WTC11 (cell line): ENCODE data around the gene P2RY12. TPM values are rescaled to one million over a fixed set of nuclear protein-coding genes. Genes with fewer than 3 reads are reported as not detected.
A peak's percentile ranks its signal among the peaks of the same experiment; 100 is the strongest.

Source experiments
- ATAC-seq: fragments of 200-7000 bp; cut with Tn5 transposase; 2 replicates; pipeline ENCODE4 v1.10.0; 2021; ENCODE audit warnings: mild to moderate bottlenecking, moderate library complexity
- CTCF ChIA-PET: fragments of 300-600 bp; sonication (Branson Sonifier 250); formaldehyde crosslinking; loops from one replicate; lab custom pipeline; 2021; ENCODE audit warnings: antibody characterized with exemption; lab: Charles Lee
- POLR2A ChIA-PET: fragments of 350-600 bp; sonication (Branson Sonifier 250); formaldehyde crosslinking; loops from one replicate; lab custom pipeline; 2021; ENCODE audit warnings: antibody characterized with exemption; lab: Charles Lee
- DNase-seq: peaks from one replicate; pipeline ENCODE4 v3.0.0; 2021; ENCODE audit warnings: low spot score
- H3K27ac Mint-ChIP-seq: 2 replicates; pipeline ENCODE4 v1.8.0; 2021; ENCODE audit warnings: mixed read lengths
- H3K27me3 Mint-ChIP-seq: 2 replicates; pipeline ENCODE4 v1.8.0; 2021; ENCODE audit warnings: low read depth, mild to moderate bottlenecking, moderate library complexity, mixed read lengths
- H3K36me3 Mint-ChIP-seq: 2 replicates; pipeline ENCODE4 v1.8.0; 2021; ENCODE audit warnings: mixed read lengths
- H3K4me1 Mint-ChIP-seq: 2 replicates; pipeline ENCODE4 v1.8.0; 2022; ENCODE audit warnings: mixed read lengths
- H3K4me3 Mint-ChIP-seq: 2 replicates; pipeline ENCODE4 v1.8.0; 2021; ENCODE audit warnings: mild to moderate bottlenecking, moderate library complexity, mixed read lengths
- H3K9me3 Mint-ChIP-seq: 2 replicates; pipeline ENCODE4 v1.8.0; 2021; ENCODE audit warnings: mixed read lengths
- ATF1 ChIP-seq: sonication (generic); formaldehyde crosslinking; IDR thresholded peaks from 2 replicates; pipeline ENCODE4 v1.8.1; 2023; ENCODE audit warnings: mild to moderate bottlenecking, moderate library complexity, missing genetic modification reagents
- ATF3 ChIP-seq: sonication (generic); formaldehyde crosslinking; conservative IDR thresholded peaks from 2 replicates; pipeline ENCODE4 v1.8.1; 2022; ENCODE audit warnings: mild to moderate bottlenecking, missing genetic modification reagents
- CREB1 ChIP-seq: sonication (generic); formaldehyde crosslinking; IDR thresholded peaks from 2 replicates; pipeline ENCODE4 v1.8.0; 2023; ENCODE audit warnings: mild to moderate bottlenecking, missing genetic modification reagents
- E2F1 ChIP-seq: sonication (generic); formaldehyde crosslinking; IDR thresholded peaks from 2 replicates; pipeline ENCODE4 v1.8.0; 2022; ENCODE audit warnings: mild to moderate bottlenecking, missing genetic modification reagents
- E2F5 ChIP-seq: sonication (generic); formaldehyde crosslinking; IDR thresholded peaks from 2 replicates; pipeline ENCODE4 v1.8.1; 2022; ENCODE audit warnings: mild to moderate bottlenecking, moderate library complexity, missing genetic modification reagents
- ELF4 ChIP-seq: sonication (generic); formaldehyde crosslinking; IDR thresholded peaks from 2 replicates; pipeline ENCODE4 v1.8.1; 2022; ENCODE audit warnings: low read depth, mild to moderate bottlenecking, moderate library complexity, missing genetic modification reagents
- ETV6 ChIP-seq: sonication (generic); formaldehyde crosslinking; IDR thresholded peaks from 2 replicates; pipeline ENCODE4 v1.8.1; 2022; ENCODE audit warnings: mild to moderate bottlenecking, missing genetic modification reagents
- FOXP1 ChIP-seq: sonication (generic); formaldehyde crosslinking; IDR thresholded peaks from 2 replicates; pipeline ENCODE4 v1.8.0; 2022; ENCODE audit warnings: missing genetic modification reagents, mild to moderate bottlenecking, moderate library complexity, borderline replicate concordance
- HMGA2 ChIP-seq: fragments of 250-450 bp; sonication (Bioruptor Pico); IDR thresholded peaks from 2 replicates; pipeline ENCODE4 v1.4.0; 2021; ENCODE audit warnings: mild to moderate bottlenecking, moderate library complexity
- IRF2 ChIP-seq: sonication (generic); formaldehyde crosslinking; IDR thresholded peaks from 2 replicates; pipeline ENCODE4 v1.8.0; 2022; ENCODE audit warnings: low read depth, missing genetic modification reagents, borderline replicate concordance
- JUN ChIP-seq: sonication (generic); formaldehyde crosslinking; IDR thresholded peaks from 2 replicates; pipeline ENCODE4 v1.8.0; 2023; ENCODE audit warnings: mild to moderate bottlenecking, missing genetic modification reagents
- KAT7 ChIP-seq: sonication (generic); formaldehyde crosslinking; IDR thresholded peaks from 2 replicates; pipeline ENCODE4 v1.8.1; 2023; ENCODE audit warnings: missing genetic modification reagents, mild to moderate bottlenecking, borderline replicate concordance
- NFE2L1 ChIP-seq: sonication (generic); formaldehyde crosslinking; IDR thresholded peaks from 2 replicates; pipeline ENCODE4 v1.8.1; 2023; ENCODE audit warnings: missing genetic modification reagents
- NR3C1 ChIP-seq: sonication (generic); formaldehyde crosslinking; conservative IDR thresholded peaks from 2 replicates; pipeline ENCODE4 v1.8.1; 2023; ENCODE audit warnings: low read depth, mild to moderate bottlenecking, missing genetic modification reagents
- OVOL2 ChIP-seq: fragments of 250-450 bp; sonication (Bioruptor Pico); IDR thresholded peaks from 2 replicates; pipeline ENCODE4 v1.9.0; 2021; ENCODE audit warnings: mild to moderate bottlenecking, borderline replicate concordance
- PRDM15 ChIP-seq: sonication (generic); formaldehyde crosslinking; IDR thresholded peaks from 2 replicates; pipeline ENCODE4 v1.8.0; 2022; ENCODE audit warnings: missing genetic modification reagents
- SMAD4 ChIP-seq: sonication (generic); formaldehyde crosslinking; IDR thresholded peaks from 2 replicates; pipeline ENCODE4 v1.8.0; 2022; ENCODE audit warnings: mild to moderate bottlenecking, missing genetic modification reagents
- ZBTB21 ChIP-seq: sonication (generic); formaldehyde crosslinking; IDR thresholded peaks from 2 replicates; pipeline ENCODE4 v1.8.1; 2023; ENCODE audit warnings: mild to moderate bottlenecking, missing genetic modification reagents, borderline replicate concordance
- ZNF219 ChIP-seq: sonication (generic); formaldehyde crosslinking; IDR thresholded peaks from 2 replicates; pipeline ENCODE4 v1.8.0; 2023; ENCODE audit warnings: missing genetic modification reagents, mild to moderate bottlenecking, borderline replicate concordance
- ZNF512 ChIP-seq: sonication (generic); formaldehyde crosslinking; IDR thresholded peaks from 2 replicates; pipeline ENCODE4 v1.8.1; 2022; ENCODE audit warnings: missing genetic modification reagents, borderline replicate concordance
- ZNF532 ChIP-seq: fragments of 250-450 bp; sonication (Bioruptor Pico); IDR thresholded peaks from 2 replicates; pipeline ENCODE4 v1.9.0; 2021; ENCODE audit warnings: mild to moderate bottlenecking, borderline replicate concordance
- total RNA-seq: library from RNA; stranded (reverse); gene quantifications from 3 replicates; pipeline ENCODE4 v1.2.3, GENCODE V29; 2021

P2RY12 gene
- total RNA-seq, 1 experiment from 2014 or later: not detected

GRCh38 chr3:151425627-151426340 lies 41.2 kb upstream of the P2RY12 start (continued):
- TF ChIP-seq FOXP1 (CRISPR knock-in tag): no peak
- no peak for TF ChIP-seq HMGA2 (CRISPR knock-in tag)
- no peak for TF ChIP-seq SMAD4
- TF ChIP-seq ELF4 (CRISPR knock-in tag): no peak
- no peak for TF ChIP-seq OVOL2 (CRISPR knock-in tag)
- TF ChIP-seq, all 79 proteins: peak for 0

- DNase-seq: no peak
- no peak overlapping the region for H3K4me3 Mint-ChIP-seq
- peaks cover 6% of the 10 kb centered on the region; the same call in 1 of the 2 replicates for H3K27me3 Mint-ChIP-seq
- H3K27ac Mint-ChIP-seq: no peak overlapping the region
- TF ChIP-seq E2F1 (CRISPR knock-in tag): no peak
- TF ChIP-seq JUN: no peak
- no peak for TF ChIP-seq ATF3
- TF ChIP-seq CREB1 (CRISPR knock-in tag): no peak
- no peak for TF ChIP-seq ZNF512
- no peak for TF ChIP-seq ZNF219 (CRISPR knock-in tag)
- no peak for TF ChIP-seq ZNF532
- no peak for TF ChIP-seq ETV6 (CRISPR knock-in tag)
- no peak for TF ChIP-seq HMGA2 (CRISPR knock-in tag)
- TF ChIP-seq, all 79 proteins: peak for 0
- ATAC-seq: no peak
- POLR2A ChIA-PET: no interaction called here
- peaks cover 18% of the 10 kb centered on the region for H3K4me1 Mint-ChIP-seq
- CTCF ChIA-PET: interaction anchor here (0.7 kb wide), 2 partner anchors 195 to 356 kb away, joined by 3 to 5 read pairs; no protein-coding TSS in a partner anchor
- peaks cover 7% of the 10 kb centered on the region for H3K36me3 Mint-ChIP-seq
- H3K9me3 Mint-ChIP-seq: no peaks in the 10 kb centered on the region
Measured at GRCh38 chr3:151423091-151423490, 38.5 kb upstream of the P2RY12 start.

- Mint-ChIP-seq H3K27ac (no peak overlapping the region), H3K27me3 (no peaks in the 10 kb centered on the region), H3K36me3 (peaks cover 9% of the 10 kb centered on the region), H3K4me3 (no peak overlapping the region), H3K4me1 (peaks cover 18% of the 10 kb centered on the region), H3K9me3 (no peaks in the 10 kb centered on the region)
- DNase-seq (no peak), ATAC-seq (peak; percentile 46)
- ChIA-PET CTCF (no interaction called here), POLR2A (no interaction called here)
- TF ChIP-seq NFE2L1 (CRISPR knock-in tag) (no peak), IRF2 (CRISPR knock-in tag) (no peak), ELF4 (CRISPR knock-in tag) (no peak), PRDM15 (no peak), ZBTB21 (CRISPR knock-in tag) (no peak), E2F5 (no peak), KAT7 (CRISPR knock-in tag) (no peak), ATF1 (CRISPR knock-in tag) (no peak), JUN (no peak), NR3C1 (no peak)
Measured at GRCh38 chr3:151421938-151422337, 37.4 kb upstream of the P2RY12 start.
